BE2C (cell line): ENCODE measurements around the gene DPH5. TPM values are rescaled to one million over a fixed set of nuclear protein-coding genes. Genes with fewer than 3 reads are reported as not detected.
"Not testable (repeated sequence)": the region's sequence is repeated elsewhere in the genome, so short reads cannot be mapped to it uniquely, and the experiment has no call there.

Source experiments
- DNase-seq: peaks from one replicate; pipeline ENCODE4 v3.0.0-alpha.2; 2020
- H3K27me3 ChIP-seq: fragments of 250-450 bp; sonication (Bioruptor Pico); 2 replicates; pipeline ENCODE4 v1.5.1; 2020; ENCODE audit warnings: mild to moderate bottlenecking
- H3K36me3 ChIP-seq: fragments of 250-450 bp; sonication (Bioruptor Pico); 2 replicates; pipeline ENCODE4 v1.5.1; 2020; ENCODE audit warnings: mild to moderate bottlenecking
- H3K4me1 ChIP-seq: fragments of 250-450 bp; sonication (Bioruptor Pico); 2 replicates; pipeline ENCODE4 v1.5.1; 2020
- H3K4me3 ChIP-seq: 2 replicates; pipeline ENCODE4 v1.5.1; 2011; ENCODE audit warnings: low read depth, low read length
- H3K9me3 ChIP-seq: fragments of 250-450 bp; sonication (Bioruptor Pico); 2 replicates; pipeline ENCODE4 v1.5.1; 2020
- CTCF ChIP-seq: IDR thresholded peaks from 2 replicates; pipeline ENCODE4 v1.5.1; 2012; ENCODE audit warnings: mild to moderate bottlenecking, low read depth, low read length
- polyA plus RNA-seq: library from polyadenylated mRNA; unstranded; fragments of >200 nt; gene quantifications from one replicate; pipeline ENCODE4 v1.2.1, GENCODE V29; 2012; ENCODE audit warnings: low read depth, missing spikeins; ENCODE audit not compliant: insufficient read length, insufficient read depth

The DPH5 gene
- polyA plus RNA-seq: 35.1 TPM

GRCh38 chr1:101025657-101026429 lies at the start of gene DPH5:
TSS of gene DPH5 (minus strand) at chr1:101025784. CDS start at chr1:101025443, 341 bp downstream.
- H3K4me3 ChIP-seq: peak within 1 kb of the TSS; percentile 89

GRCh38 chr1:101073836-101074235 lies 48.3 kb upstream of the DPH5 start:
- no peak overlapping the region for H3K4me3 ChIP-seq
- no peak for DNase-seq
- no peaks in the 10 kb centered on the region for H3K9me3 ChIP-seq
- H3K27me3 ChIP-seq: no peaks in the 10 kb centered on the region
- TF ChIP-seq CTCF: no peak
- H3K4me1 ChIP-seq: no peaks in the 10 kb centered on the region
- H3K36me3 ChIP-seq: no peaks in the 10 kb centered on the region; the same call in 1 of the 2 replicates

More at GRCh38 chr1:101025657-101026429, at the start of gene DPH5:
- peaks cover 18% of the 10 kb centered on the region for H3K36me3 ChIP-seq
- DNase-seq: peak; percentile 95
- H3K27me3 ChIP-seq: no peaks in the 10 kb centered on the region
- TF ChIP-seq CTCF: no peak
- peaks cover 3% of the 10 kb centered on the region; the same call in 1 of the 2 replicates for H3K4me1 ChIP-seq
- no peaks in the 10 kb centered on the region for H3K9me3 ChIP-seq

- Histone ChIP-seq H3K4me1 (no peaks in the 10 kb centered on the region), H3K9me3 (no peaks in the 10 kb centered on the region), H3K36me3 (no peaks in the 10 kb centered on the region), H3K4me3 (no peak overlapping the region), H3K27me3 (no peaks in the 10 kb centered on the region)
- no peak for TF ChIP-seq CTCF
- no peak for DNase-seq
Observed at GRCh38 chr1:101071470-101071891, 45.9 kb upstream of the DPH5 start.

- no peak for TF ChIP-seq CTCF
- H3K27me3 ChIP-seq: no peaks in the 10 kb centered on the region
- no peaks in the 10 kb centered on the region for H3K9me3 ChIP-seq
- H3K4me1 ChIP-seq: no peaks in the 10 kb centered on the region; the same call in 1 of the 2 replicates
- H3K36me3 ChIP-seq: no peaks in the 10 kb centered on the region
- H3K4me3 ChIP-seq: no peak overlapping the region
- no peak for DNase-seq
Observed at GRCh38 chr1:101069158-101069557, 43.6 kb upstream of the DPH5 start.

GRCh38 chr1:101066937-101067335 lies 41.4 kb upstream of the DPH5 start:
- H3K4me1 ChIP-seq, H3K27me3 ChIP-seq, H3K36me3 ChIP-seq, H3K4me3 ChIP-seq, DNase-seq, H3K9me3 ChIP-seq: not testable (repeated sequence)

GRCh38 chr1:101066260-101066936 lies 40.8 kb upstream of the DPH5 start:
- no peak overlapping the region for H3K4me3 ChIP-seq
- no peak for TF ChIP-seq CTCF
- H3K4me1 ChIP-seq: no peaks in the 10 kb centered on the region; the same call in 1 of the 2 replicates
- DNase-seq: no peak
- no peaks in the 10 kb centered on the region for H3K36me3 ChIP-seq
- H3K27me3 ChIP-seq: no peaks in the 10 kb centered on the region
- H3K9me3 ChIP-seq: no peaks in the 10 kb centered on the region
